ENCODE measurements around the gene PIK3C3.

The PIK3C3 gene

GRCh38 chr18:42112657-42113420 lies 157.8 kb downstream of the PIK3C3 start:
- Histone ChIP-seq H3K36me3 (replicated peaks) (no peaks in the 10 kb centered on the region), H3K9me3 (no peaks in the 10 kb centered on the region), H3K27me3 (ENCODE audit: low read depth) (no peaks in the 10 kb centered on the region), H3K4me1 (no peaks in the 10 kb centered on the region; the same call in 1 of the 2 replicates), H3K4me3 (no peak overlapping the region)
- in situ Hi-C loops (cut with MboI; ENCODE audit: low sequenced_read_pairs), result no loop called here
- DNase-seq (ENCODE audit: low spot score in 2 of 2), result no peak

DNA sequence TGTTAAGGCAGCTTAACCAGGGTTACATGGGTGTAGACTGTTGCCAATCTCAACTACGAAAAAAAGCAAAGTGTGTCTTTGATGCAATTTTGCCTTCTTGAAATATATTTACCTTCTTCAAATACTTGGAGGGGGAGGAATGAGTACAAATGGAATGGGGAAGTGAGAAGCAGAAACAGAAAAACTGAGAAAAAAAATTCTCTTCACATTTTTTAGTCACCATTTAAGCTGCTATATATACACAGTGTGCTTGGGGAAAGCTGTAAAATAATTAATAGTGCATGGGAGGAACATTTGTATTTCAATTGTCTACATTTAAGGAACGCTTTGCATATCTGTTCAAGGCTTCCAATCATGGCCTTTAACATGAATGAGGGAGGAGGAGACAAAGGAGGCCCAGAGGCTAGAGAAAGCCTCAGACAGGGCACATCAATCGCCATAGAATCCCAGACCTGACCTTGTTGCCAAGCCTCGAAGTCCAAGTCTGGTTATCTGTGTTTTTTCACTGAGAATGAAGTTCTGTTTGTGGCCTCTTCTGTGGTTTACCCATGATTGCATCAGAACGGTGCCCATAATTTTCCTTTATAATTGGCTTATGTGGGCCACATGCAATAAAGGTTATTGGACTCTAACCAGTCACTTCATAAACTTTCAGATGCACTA lies 158.6 kb downstream of the PIK3C3 start:
- Histone ChIP-seq H3K36me3 (replicated peaks) (no peaks in the 10 kb centered on the region), H3K4me1 (no peaks in the 10 kb centered on the region; the same call in 1 of the 2 replicates), H3K4me3 (no peak overlapping the region), H3K27me3 (ENCODE audit: low read depth) (no peaks in the 10 kb centered on the region), H3K9me3 (no peaks in the 10 kb centered on the region)
- in situ Hi-C loops (cut with MboI; ENCODE audit: low sequenced_read_pairs), result no loop called here
- no peak for DNase-seq (ENCODE audit: low spot score in 2 of 2)

DNA sequence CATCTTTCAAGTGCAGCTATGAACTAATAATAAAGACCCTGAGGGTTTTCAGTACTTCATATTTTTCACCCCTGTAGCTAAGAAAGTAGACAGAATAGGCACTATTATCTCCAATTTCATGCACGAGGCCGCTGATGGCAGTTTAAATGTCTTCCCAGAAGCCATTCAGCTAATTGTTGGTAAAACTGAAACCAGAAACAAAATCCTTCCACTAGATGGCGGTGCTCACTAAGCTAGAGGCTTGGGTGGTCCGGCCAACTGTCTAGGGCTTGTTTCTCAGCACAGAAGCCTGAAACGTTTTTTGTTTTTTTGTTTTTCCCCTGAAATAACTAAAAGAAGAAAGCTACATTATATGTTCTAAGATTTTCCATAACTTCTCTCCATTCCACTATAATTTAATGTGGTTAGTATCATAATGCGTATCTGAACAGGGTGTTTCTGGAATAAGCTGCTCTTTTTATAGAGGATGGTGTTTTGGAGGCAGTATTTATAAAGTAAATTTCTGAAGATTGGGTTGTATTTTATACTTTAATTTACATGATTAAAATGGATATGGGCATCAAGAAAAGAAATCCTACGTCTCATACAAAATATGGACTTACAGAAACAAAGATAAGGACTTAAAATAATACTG lies 159.4 kb downstream of the PIK3C3 start:
- H3K9me3 ChIP-seq, result no peaks in the 10 kb centered on the region
- in situ Hi-C loops (cut with MboI; ENCODE audit: low sequenced_read_pairs), result no loop called here
- DNase-seq (ENCODE audit: low spot score in 2 of 2), result peak; percentile 57 to 84
- no peaks in the 10 kb centered on the region for H3K27me3 ChIP-seq (ENCODE audit: low read depth)
- H3K4me3 ChIP-seq, result no peak overlapping the region
- no peaks in the 10 kb centered on the region for H3K36me3 ChIP-seq (replicated peaks)
- H3K4me1 ChIP-seq, result no peaks in the 10 kb centered on the region; the same call in 1 of the 2 replicates

DNA sequence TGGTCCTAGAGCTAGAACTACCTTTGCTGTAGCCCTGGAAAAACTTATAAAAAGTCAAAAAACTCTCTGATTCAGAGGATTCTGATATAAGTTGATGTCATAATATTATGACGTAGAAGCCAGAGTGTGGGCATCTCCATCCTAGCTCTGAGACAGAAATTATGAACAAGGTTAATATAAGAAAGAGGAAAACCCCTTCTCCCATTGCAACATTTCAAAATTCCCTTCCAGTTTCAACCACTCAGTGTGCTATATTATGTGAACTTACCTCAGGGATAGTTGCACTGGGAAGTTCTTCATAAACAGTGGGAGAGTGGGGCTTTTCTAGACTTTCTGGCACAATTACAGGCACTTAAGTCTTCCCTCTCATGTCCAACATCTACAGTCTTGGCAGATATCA lies 171.6 kb downstream of the PIK3C3 start:
- Histone ChIP-seq H3K27me3 (ENCODE audit: low read depth) (no peaks in the 10 kb centered on the region), H3K4me3 (no peak overlapping the region), H3K4me1 (no peaks in the 10 kb centered on the region), H3K9me3 (no peaks in the 10 kb centered on the region), H3K36me3 (replicated peaks) (no peaks in the 10 kb centered on the region)
- in situ Hi-C loops (cut with MboI; ENCODE audit: low sequenced_read_pairs), result no loop called here
- no peak for DNase-seq (ENCODE audit: low spot score in 2 of 2)

DNA sequence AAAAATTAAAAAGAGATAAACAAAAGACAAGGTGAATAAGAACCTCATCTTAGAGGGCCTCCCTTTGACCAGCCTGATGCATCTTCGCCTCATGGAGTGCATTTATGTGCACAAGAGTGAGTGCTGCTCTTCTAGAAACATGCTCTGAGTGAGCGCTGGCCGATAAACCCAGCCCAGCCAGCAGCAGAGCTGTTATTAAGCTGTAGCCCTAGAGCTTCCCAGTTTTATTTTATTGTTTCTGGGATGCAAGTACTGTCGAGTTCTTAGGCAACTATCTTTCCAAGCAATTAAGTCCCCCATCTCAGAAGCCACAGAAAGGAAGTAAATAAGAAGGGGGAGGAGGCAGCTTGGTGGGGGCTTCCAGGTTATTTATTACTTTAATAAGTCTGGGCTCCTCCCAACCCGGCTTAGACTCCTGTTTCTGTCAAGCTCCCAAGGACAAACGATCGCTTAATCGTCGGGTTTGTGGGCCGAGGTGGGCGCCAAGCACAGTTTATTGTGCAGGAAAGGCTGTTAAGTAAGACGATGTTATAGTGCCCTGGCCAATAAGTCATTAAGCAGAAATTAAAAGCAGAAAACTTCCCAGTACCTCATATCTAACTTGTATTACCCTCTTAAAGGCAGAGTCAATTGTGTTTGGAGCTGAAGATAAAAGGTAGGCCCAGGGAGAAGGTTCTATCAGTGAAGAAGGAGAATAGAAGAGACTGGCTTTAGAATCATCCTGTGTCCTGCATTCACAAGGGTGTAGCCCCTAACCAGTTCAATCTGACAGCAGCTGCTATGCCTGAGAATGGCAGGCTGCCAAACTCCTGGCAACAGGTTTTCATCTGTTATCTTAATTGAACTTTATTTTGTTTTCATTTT lies 176.3 kb downstream of the PIK3C3 start:
- H3K4me1 ChIP-seq, result no peaks in the 10 kb centered on the region
- H3K36me3 ChIP-seq (replicated peaks), result no peaks in the 10 kb centered on the region
- in situ Hi-C loops (cut with MboI; ENCODE audit: low sequenced_read_pairs), result no loop called here
- no peak for DNase-seq (ENCODE audit: low spot score in 2 of 2)
- no peaks in the 10 kb centered on the region for H3K27me3 ChIP-seq (ENCODE audit: low read depth)
- no peaks in the 10 kb centered on the region for H3K9me3 ChIP-seq
- no peak overlapping the region for H3K4me3 ChIP-seq

- Histone ChIP-seq H3K36me3 (replicated peaks) (no peaks in the 10 kb centered on the region), H3K4me1 (no peaks in the 10 kb centered on the region), H3K27me3 (ENCODE audit: low read depth) (no peaks in the 10 kb centered on the region), H3K4me3 (no peak overlapping the region), H3K9me3 (no peaks in the 10 kb centered on the region)
- no peak for DNase-seq (ENCODE audit: low spot score in 2 of 2)
- in situ Hi-C loops (cut with MboI; ENCODE audit: low sequenced_read_pairs), result no loop called here
These were observed 176.9 kb downstream of the PIK3C3 start for GRCh38 chr18:42131930-42132244.

Measured in HAP-1 (cell line).